Measurements from ENCODE around the gene SEMG1. TPM values are rescaled to one million over a fixed set of nuclear protein-coding genes. Genes with fewer than 3 reads are reported as not detected.

SEMG1 gene
- polyA plus RNA-seq (2013): not detected

GRCh38 chr20:45206725-45207124 is at the start of gene SEMG1:
Gene SEMG1 (plus strand): TSS chr20:45207033. CDS start chr20:45207054, 21 bp downstream.
- Histone ChIP-seq H3K36me3 (ENCODE audit: control insufficient read depth in 4 of 4, insufficient read depth in 4 of 4, low read length in 3 of 4) (no peaks in the 10 kb centered on the region), H3K4me3 (ENCODE audit: control insufficient read depth in 1 of 7, extremely low read depth in 1 of 7, insufficient read depth in 4 of 7, low read depth in 2 of 7, low read length in 6 of 7) (peak within 1 kb of the TSS in 1 of 7 experiments; percentile 12), H3K27ac (ENCODE audit: insufficient read depth in 1 of 2, low read depth in 1 of 2, low read length in 2 of 2, poor library complexity in 1 of 2, severe bottlenecking in 2 of 2) (no peak within 1 kb of the TSS), H3K27me3 (replicated peaks in 2 of 5; ENCODE audit: control insufficient read depth in 4 of 5, insufficient read depth in 5 of 5, low read length in 4 of 5) (peaks cover 0 to 4% (median 0%) of the 10 kb centered on the region in 5 experiments), H3K9me3 (ENCODE audit: control extremely low read depth in 1 of 5, control insufficient read depth in 4 of 5, insufficient read depth in 2 of 5, low read depth in 1 of 5, low read length in 4 of 5) (peaks cover 0 to 4% (median 0%) of the 10 kb centered on the region in 5 experiments), H3K4me1 (ENCODE audit: control extremely low read depth in 1 of 4, control insufficient read depth in 4 of 4, insufficient read depth in 4 of 4, low read length in 3 of 4) (peaks cover 0 to 11% (median 1%) of the 10 kb centered on the region in 4 experiments)
- POLR2A ChIA-PET: no interaction called here
- no CpG with 5 or more reads among the region's 1 CpG for WGBS (ENCODE audit: insufficient coverage)
- peak; percentile 12 to 49 (median 37) for DNase-seq
- CTCF ChIA-PET: no interaction called here

DNA sequence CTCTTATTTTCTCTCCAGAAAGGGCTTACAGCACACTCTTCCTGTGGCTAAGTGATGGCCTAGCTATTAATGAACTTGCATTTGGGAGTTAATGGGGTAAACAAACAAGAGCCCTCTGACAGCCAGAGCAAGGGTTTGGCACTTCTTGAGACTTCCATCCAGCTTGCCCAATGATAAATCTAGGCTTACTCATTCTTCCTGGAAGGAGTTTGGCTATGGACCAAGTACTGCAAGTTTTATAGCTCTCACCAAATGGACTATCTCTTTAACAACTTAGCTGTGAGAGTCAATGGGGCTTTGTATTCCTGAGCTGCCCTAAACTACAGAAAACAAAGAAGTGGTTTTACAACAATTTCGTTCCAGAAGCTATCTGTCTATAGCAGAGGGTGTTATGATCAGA is 48.9 kb upstream of the SEMG1 start:
- no peak overlapping the region for H3K27ac ChIP-seq (ENCODE audit: insufficient read depth in 1 of 2, low read depth in 1 of 2, low read length in 2 of 2, poor library complexity in 1 of 2, severe bottlenecking in 2 of 2)
- H3K4me1 ChIP-seq (ENCODE audit: control extremely low read depth in 1 of 4, control insufficient read depth in 4 of 4, insufficient read depth in 4 of 4, low read length in 3 of 4): no peaks in the 10 kb centered on the region
- ChIA-PET CTCF (interaction anchor here (0.6 to 1.1 kb wide), 2 partner anchors 24 to 674 kb away, joined by 3 read pairs; no protein-coding TSS in a partner anchor), POLR2A (no interaction called here)
- no peaks in the 10 kb centered on the region for H3K36me3 ChIP-seq (ENCODE audit: control insufficient read depth in 4 of 4, insufficient read depth in 4 of 4, low read length in 3 of 4)
- H3K27me3 ChIP-seq (replicated peaks in 2 of 5; ENCODE audit: control insufficient read depth in 4 of 5, insufficient read depth in 5 of 5, low read length in 4 of 5): peaks cover 0 to 2% (median 0%) of the 10 kb centered on the region in 5 experiments
- peaks cover 0 to 27% (median 5%) of the 10 kb centered on the region in 5 experiments for H3K9me3 ChIP-seq (ENCODE audit: control extremely low read depth in 1 of 5, control insufficient read depth in 4 of 5, insufficient read depth in 2 of 5, low read depth in 1 of 5, low read length in 4 of 5)
- no peak for DNase-seq
- 78% methylated on average over 1 of the region's 1 CpG for WGBS (ENCODE audit: insufficient coverage)
- no peak overlapping the region for H3K4me3 ChIP-seq (ENCODE audit: control insufficient read depth in 1 of 7, extremely low read depth in 1 of 7, insufficient read depth in 4 of 7, low read depth in 2 of 7, low read length in 6 of 7)

DNA sequence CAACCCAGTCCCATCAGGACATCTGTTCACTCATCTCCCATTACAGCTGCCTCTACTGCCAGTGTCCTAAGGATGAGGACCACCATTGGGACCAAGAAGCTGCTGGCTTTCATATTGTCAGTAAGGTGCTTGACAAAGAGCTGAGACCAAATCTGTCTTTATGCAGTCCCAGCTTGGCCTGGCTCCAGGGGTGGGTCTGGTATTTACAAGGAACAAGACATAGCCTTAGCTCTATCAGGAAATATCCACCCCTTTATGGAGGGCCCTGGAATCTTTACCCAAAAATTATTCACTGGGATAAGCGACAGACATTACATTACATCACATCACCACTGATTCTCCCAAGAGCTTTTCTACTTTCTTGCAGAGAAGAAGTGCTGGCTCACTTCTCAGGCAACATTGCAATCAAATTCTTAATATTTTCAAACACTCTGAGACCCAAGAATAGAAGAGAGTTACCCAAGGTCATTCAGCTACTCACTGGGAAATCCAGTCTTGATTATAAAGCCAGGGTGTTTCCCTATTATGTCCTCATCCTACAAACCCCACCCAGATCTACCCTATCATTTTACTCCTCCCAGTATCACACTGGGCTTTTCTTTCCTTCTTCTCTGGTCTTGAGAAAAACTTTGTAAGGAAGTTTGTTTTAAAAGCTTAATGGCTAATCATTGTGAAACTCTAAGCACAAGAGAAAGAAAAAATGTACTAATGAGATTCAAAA is 43.6 kb upstream of the SEMG1 start:
- no peaks in the 10 kb centered on the region for H3K4me1 ChIP-seq (ENCODE audit: control extremely low read depth in 1 of 4, control insufficient read depth in 4 of 4, insufficient read depth in 4 of 4, low read length in 3 of 4)
- WGBS (ENCODE audit: insufficient coverage): 50% methylated on average over 1 of the region's 1 CpG
- no peak overlapping the region for H3K27ac ChIP-seq (ENCODE audit: insufficient read depth in 1 of 2, low read depth in 1 of 2, low read length in 2 of 2, poor library complexity in 1 of 2, severe bottlenecking in 2 of 2)
- DNase-seq: no peak
- ChIA-PET POLR2A (no interaction called here), CTCF (no interaction called here)
- peaks cover 0 to 2% (median 0%) of the 10 kb centered on the region in 5 experiments for H3K27me3 ChIP-seq (replicated peaks in 2 of 5; ENCODE audit: control insufficient read depth in 4 of 5, insufficient read depth in 5 of 5, low read length in 4 of 5)
- peaks cover 2 to 38% (median 8%) of the 10 kb centered on the region in 5 experiments for H3K9me3 ChIP-seq (ENCODE audit: control extremely low read depth in 1 of 5, control insufficient read depth in 4 of 5, insufficient read depth in 2 of 5, low read depth in 1 of 5, low read length in 4 of 5)
- H3K4me3 ChIP-seq (ENCODE audit: control insufficient read depth in 1 of 7, extremely low read depth in 1 of 7, insufficient read depth in 4 of 7, low read depth in 2 of 7, low read length in 6 of 7): no peak overlapping the region
- no peaks in the 10 kb centered on the region for H3K36me3 ChIP-seq (ENCODE audit: control insufficient read depth in 4 of 4, insufficient read depth in 4 of 4, low read length in 3 of 4)

- Histone ChIP-seq H3K4me3 (ENCODE audit: control insufficient read depth in 1 of 7, extremely low read depth in 1 of 7, insufficient read depth in 4 of 7, low read depth in 2 of 7, low read length in 6 of 7) (no peak overlapping the region), H3K4me1 (ENCODE audit: control extremely low read depth in 1 of 4, control insufficient read depth in 4 of 4, insufficient read depth in 4 of 4, low read length in 3 of 4) (no peaks in the 10 kb centered on the region), H3K27me3 (replicated peaks in 2 of 5; ENCODE audit: control insufficient read depth in 4 of 5, insufficient read depth in 5 of 5, low read length in 4 of 5) (peaks cover 0 to 2% (median 0%) of the 10 kb centered on the region in 5 experiments), H3K36me3 (ENCODE audit: control insufficient read depth in 4 of 4, insufficient read depth in 4 of 4, low read length in 3 of 4) (no peaks in the 10 kb centered on the region), H3K9me3 (ENCODE audit: control extremely low read depth in 1 of 5, control insufficient read depth in 4 of 5, insufficient read depth in 2 of 5, low read depth in 1 of 5, low read length in 4 of 5) (peaks cover 2 to 28% (median 6%) of the 10 kb centered on the region in 5 experiments), H3K27ac (ENCODE audit: insufficient read depth in 1 of 2, low read depth in 1 of 2, low read length in 2 of 2, poor library complexity in 1 of 2, severe bottlenecking in 2 of 2) (no peak overlapping the region)
- no peak for DNase-seq
- no CpG with 5 or more reads among the region's 1 CpG for WGBS (ENCODE audit: insufficient coverage)
- POLR2A ChIA-PET: no interaction called here
- CTCF ChIA-PET: no interaction called here
Observed at GRCh38 chr20:45164906-45165305, 41.9 kb upstream of the SEMG1 start.

- ChIA-PET CTCF (no interaction called here), POLR2A (no interaction called here)
- H3K9me3 ChIP-seq (ENCODE audit: control extremely low read depth in 1 of 5, control insufficient read depth in 4 of 5, insufficient read depth in 2 of 5, low read depth in 1 of 5, low read length in 4 of 5): no peaks in the 10 kb centered on the region
- no peak overlapping the region for H3K4me3 ChIP-seq (ENCODE audit: control insufficient read depth in 1 of 7, extremely low read depth in 1 of 7, insufficient read depth in 4 of 7, low read depth in 2 of 7, low read length in 6 of 7)
- peaks cover 0 to 5% (median 3%) of the 10 kb centered on the region in 5 experiments for H3K27me3 ChIP-seq (replicated peaks in 2 of 5; ENCODE audit: control insufficient read depth in 4 of 5, insufficient read depth in 5 of 5, low read length in 4 of 5)
- no peaks in the 10 kb centered on the region for H3K4me1 ChIP-seq (ENCODE audit: control extremely low read depth in 1 of 4, control insufficient read depth in 4 of 4, insufficient read depth in 4 of 4, low read length in 3 of 4)
- no peaks in the 10 kb centered on the region for H3K36me3 ChIP-seq (ENCODE audit: control insufficient read depth in 4 of 4, insufficient read depth in 4 of 4, low read length in 3 of 4)
- WGBS (ENCODE audit: insufficient coverage): 58% methylated on average over 1 of the region's 1 CpG
- no peak for DNase-seq
- no peak overlapping the region for H3K27ac ChIP-seq (ENCODE audit: insufficient read depth in 1 of 2, low read depth in 1 of 2, low read length in 2 of 2, poor library complexity in 1 of 2, severe bottlenecking in 2 of 2)
Observed at GRCh38 chr20:45173522-45173921, 33.3 kb upstream of the SEMG1 start.

- no peak for DNase-seq
- CTCF ChIA-PET: no interaction called here
Observed at GRCh38 chr20:45174434-45175364, 32.1 kb upstream of the SEMG1 start, which contains the start of gene PI3. Gene PI3 (plus strand): TSS chr20:45174902. CDS start chr20:45174923, 21 bp downstream.

More at GRCh38 chr20:45174434-45175364, 32.1 kb upstream of the SEMG1 start, which contains the start of gene PI3:
- H3K9me3 ChIP-seq (ENCODE audit: control extremely low read depth in 1 of 5, control insufficient read depth in 4 of 5, insufficient read depth in 2 of 5, low read depth in 1 of 5, low read length in 4 of 5): no peaks in the 10 kb centered on the region
- POLR2A ChIA-PET: interaction anchor here (0.6 kb wide), 1 partner anchor 41 kb away, joined by 4 read pairs; no protein-coding TSS in a partner anchor
- no peak within 1 kb of the TSS for H3K27ac ChIP-seq (ENCODE audit: insufficient read depth in 1 of 2, low read depth in 1 of 2, low read length in 2 of 2, poor library complexity in 1 of 2, severe bottlenecking in 2 of 2)
- peaks cover 0 to 5% (median 3%) of the 10 kb centered on the region in 5 experiments for H3K27me3 ChIP-seq (replicated peaks in 2 of 5; ENCODE audit: control insufficient read depth in 4 of 5, insufficient read depth in 5 of 5, low read length in 4 of 5)
- H3K36me3 ChIP-seq (ENCODE audit: control insufficient read depth in 4 of 4, insufficient read depth in 4 of 4, low read length in 3 of 4): no peaks in the 10 kb centered on the region
- H3K4me3 ChIP-seq (ENCODE audit: control insufficient read depth in 1 of 7, extremely low read depth in 1 of 7, insufficient read depth in 4 of 7, low read depth in 2 of 7, low read length in 6 of 7): no peak within 1 kb of the TSS
- no peaks in the 10 kb centered on the region for H3K4me1 ChIP-seq (ENCODE audit: control extremely low read depth in 1 of 4, control insufficient read depth in 4 of 4, insufficient read depth in 4 of 4, low read length in 3 of 4)
- WGBS (ENCODE audit: insufficient coverage): 88% methylated on average over 7 of the region's 8 CpGs

Data from common myeloid progenitor, CD34-positive (primary cell).